ENCODE measurements around the gene EID2B. TPM values are rescaled to one million over a fixed set of nuclear protein-coding genes. Genes with fewer than 3 reads are reported as not detected.

Gene EID2B
- total and polyA plus RNA-seq, 9 of the 15 experiments (the other 6 are each of a cell fraction or from before 2014, with no cell fraction given): 2.8 to 8.8 (median 4.8) TPM

DNA sequence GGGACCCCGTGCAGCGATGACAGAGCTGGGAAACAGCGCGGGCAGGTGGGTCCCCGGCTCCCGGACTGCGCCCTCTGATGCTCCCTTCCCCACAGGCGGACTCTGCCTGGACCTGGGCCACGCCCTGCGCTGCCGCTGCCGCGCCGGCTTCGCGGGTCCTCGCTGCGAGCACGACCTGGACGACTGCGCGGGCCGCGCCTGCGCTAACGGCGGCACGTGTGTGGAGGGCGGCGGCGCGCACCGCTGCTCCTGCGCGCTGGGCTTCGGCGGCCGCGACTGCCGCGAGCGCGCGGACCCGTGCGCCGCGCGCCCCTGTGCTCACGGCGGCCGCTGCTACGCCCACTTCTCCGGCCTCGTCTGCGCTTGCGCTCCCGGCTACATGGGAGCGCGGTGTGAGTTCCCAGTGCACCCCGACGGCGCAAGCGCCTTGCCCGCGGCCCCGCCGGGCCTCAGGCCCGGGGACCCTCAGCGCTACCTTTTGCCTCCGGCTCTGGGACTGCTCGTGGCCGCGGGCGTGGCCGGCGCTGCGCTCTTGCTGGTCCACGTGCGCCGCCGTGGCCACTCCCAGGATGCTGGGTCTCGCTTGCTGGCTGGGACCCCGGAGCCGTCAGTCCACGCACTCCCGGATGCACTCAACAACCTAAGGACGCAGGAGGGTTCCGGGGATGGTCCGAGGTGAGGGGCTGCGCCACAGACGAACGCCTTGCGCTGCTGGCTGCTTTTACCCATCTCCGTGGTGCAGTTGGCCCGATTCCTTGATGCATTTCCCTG is 25.5 kb downstream of the EID2B start (continued):
- no peak; the same call in 1 of the 2 replicates for TF ChIP-seq MED1 (CRISPR knock-in tag; IDR thresholded peaks at IDR 0.05; ENCODE audit: borderline replicate concordance)
- no peak for TF ChIP-seq ZNF3 (CRISPR knock-in tag; IDR thresholded peaks at IDR 0.05)
- TF ChIP-seq LARP7 (IDR thresholded peaks at IDR 0.05): no peak
- peak; percentile 100 for TF ChIP-seq L3MBTL2 (IDR thresholded peaks at IDR 0.05)
- TF ChIP-seq SAFB (IDR thresholded peaks at IDR 0.05; ENCODE audit: borderline replicate concordance, low read depth, low read length): peak; percentile 40; the same call in 1 of the 2 replicates
- TF ChIP-seq ETV6 (IDR thresholded peaks at IDR 0.05; ENCODE audit: borderline replicate concordance in 1 of 2, low read depth in 2 of 2, low read length in 1 of 2): no peak
- peak; percentile 91; the same call in 1 of the 2 replicates for TF ChIP-seq ETV6 (CRISPR knock-in tag; IDR thresholded peaks at IDR 0.05; ENCODE audit: borderline replicate concordance)
- no peak for TF ChIP-seq U2AF1 (optimal IDR thresholded peaks at IDR 0.05; ENCODE audit: low read depth, low read length)
- TF ChIP-seq JUND (IDR thresholded peaks at IDR 0.05; ENCODE audit: borderline replicate concordance, low read depth, low read length): no peak
- no peak; the same call in 2 of the 3 replicates for TF ChIP-seq JUND (tag; IDR thresholded peaks at IDR 0.05; ENCODE audit: borderline replicate concordance, low read depth, low read length)
- TF ChIP-seq ZNF583 (CRISPR knock-in tag; IDR thresholded peaks at IDR 0.05): 0 out of 2 replicates have a peak, but pooled peaks have one; percentile 8
- TF ChIP-seq MYC (IDR thresholded peaks at IDR 0.05; ENCODE audit: low read depth, low read length): peak; percentile 73
- no peak for TF ChIP-seq MYC (CRISPR knock-in tag; IDR thresholded peaks at IDR 0.05; ENCODE audit: borderline replicate concordance, low read depth)
- TF ChIP-seq, protein P1, sequence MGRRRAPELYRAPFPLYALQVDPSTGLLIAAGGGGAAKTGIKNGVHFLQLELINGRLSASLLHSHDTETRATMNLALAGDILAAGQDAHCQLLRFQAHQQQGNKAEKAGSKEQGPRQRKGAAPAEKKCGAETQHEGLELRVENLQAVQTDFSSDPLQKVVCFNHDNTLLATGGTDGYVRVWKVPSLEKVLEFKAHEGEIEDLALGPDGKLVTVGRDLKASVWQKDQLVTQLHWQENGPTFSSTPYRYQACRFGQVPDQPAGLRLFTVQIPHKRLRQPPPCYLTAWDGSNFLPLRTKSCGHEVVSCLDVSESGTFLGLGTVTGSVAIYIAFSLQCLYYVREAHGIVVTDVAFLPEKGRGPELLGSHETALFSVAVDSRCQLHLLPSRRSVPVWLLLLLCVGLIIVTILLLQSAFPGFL (CRISPR knock-in tag; IDR thresholded peaks at IDR 0.05): no peak
- TF ChIP-seq, protein P2, sequence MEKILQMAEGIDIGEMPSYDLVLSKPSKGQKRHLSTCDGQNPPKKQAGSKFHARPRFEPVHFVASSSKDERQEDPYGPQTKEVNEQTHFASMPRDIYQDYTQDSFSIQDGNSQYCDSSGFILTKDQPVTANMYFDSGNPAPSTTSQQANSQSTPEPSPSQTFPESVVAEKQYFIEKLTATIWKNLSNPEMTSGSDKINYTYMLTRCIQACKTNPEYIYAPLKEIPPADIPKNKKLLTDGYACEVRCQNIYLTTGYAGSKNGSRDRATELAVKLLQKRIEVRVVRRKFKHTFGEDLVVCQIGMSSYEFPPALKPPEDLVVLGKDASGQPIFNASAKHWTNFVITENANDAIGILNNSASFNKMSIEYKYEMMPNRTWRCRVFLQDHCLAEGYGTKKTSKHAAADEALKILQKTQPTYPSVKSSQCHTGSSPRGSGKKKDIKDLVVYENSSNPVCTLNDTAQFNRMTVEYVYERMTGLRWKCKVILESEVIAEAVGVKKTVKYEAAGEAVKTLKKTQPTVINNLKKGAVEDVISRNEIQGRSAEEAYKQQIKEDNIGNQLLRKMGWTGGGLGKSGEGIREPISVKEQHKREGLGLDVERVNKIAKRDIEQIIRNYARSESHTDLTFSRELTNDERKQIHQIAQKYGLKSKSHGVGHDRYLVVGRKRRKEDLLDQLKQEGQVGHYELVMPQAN (IDR thresholded peaks at IDR 0.05; ENCODE audit: borderline replicate concordance): 0 out of 2 replicates have a peak, but pooled peaks have one; percentile 48
- TF ChIP-seq PHF8 (IDR thresholded peaks at IDR 0.05; ENCODE audit: borderline replicate concordance, low read length): peak; percentile 72; the same call in 1 of the 2 replicates
